Measurements from ENCODE around the gene ADD3. TPM values are rescaled to one million over a fixed set of nuclear protein-coding genes. Genes with fewer than 3 reads are reported as not detected.

Gene ADD3
- total RNA-seq, 1 donor from 2014 or later, result 40.3 TPM

DNA sequence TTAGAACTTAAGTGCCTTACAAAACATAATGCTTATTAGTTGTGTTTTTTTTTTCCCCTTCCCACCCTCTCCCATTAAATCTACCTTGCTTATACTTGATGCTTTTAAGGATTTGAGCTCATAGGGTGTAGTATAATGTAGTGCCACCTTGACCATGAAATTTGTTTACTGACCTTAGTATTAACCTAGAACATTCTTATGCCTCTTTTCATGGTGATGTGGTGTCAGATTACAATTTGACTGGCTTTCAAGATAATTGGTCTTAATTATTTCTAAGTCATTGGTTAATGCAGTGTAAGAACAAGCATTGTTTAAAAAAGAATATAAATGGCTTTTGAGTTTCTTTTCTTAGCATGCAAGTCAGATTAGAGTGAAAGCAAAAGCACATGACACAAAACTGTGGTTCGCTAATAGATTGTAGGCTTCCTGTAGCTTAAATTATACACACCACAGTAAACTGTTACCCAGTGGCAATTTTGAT is 61.8 kb downstream of the ADD3 start:
- ATAC-seq, result peak; percentile 22

DNA sequence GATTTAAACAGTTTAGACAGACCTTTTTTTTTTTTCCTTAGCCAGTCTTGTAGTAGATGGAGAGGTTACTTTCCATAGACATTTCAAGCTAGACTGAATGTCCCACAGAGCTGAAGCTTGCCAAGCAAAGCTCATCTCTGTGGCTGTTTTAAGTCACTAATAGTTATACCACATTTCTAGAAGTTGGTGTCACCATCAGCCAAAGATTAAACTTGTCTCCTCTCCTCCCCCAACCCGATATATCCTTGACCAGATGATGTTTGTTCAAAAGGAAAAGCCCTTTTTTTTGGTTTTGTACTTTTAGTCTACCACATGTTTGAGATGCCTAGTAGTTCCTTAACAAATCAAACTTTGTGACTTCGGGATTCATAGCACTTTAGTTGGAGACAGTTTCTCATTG is 66.1 kb downstream of the ADD3 start:
- ATAC-seq, result no peak

DNA sequence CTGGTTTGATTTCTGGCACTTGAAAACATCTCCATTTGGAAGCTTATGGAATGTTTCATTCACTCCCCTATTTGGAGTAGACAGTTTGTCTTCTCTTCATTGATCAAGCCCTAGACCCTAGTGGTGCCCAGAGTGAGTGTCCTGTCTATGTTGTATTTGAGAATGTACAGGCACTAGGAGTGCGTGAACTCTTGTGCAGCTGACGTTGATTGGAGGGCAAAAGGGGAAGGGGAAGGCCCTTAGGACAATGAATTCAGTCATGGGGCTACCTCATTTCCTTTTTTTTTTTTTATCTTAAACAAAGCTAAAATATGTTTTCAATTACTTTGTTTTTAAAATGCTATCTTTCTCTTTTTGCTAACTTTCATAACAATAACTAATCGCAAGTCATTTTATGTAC is 66.5 kb downstream of the ADD3 start:
- no peak for ATAC-seq

DNA sequence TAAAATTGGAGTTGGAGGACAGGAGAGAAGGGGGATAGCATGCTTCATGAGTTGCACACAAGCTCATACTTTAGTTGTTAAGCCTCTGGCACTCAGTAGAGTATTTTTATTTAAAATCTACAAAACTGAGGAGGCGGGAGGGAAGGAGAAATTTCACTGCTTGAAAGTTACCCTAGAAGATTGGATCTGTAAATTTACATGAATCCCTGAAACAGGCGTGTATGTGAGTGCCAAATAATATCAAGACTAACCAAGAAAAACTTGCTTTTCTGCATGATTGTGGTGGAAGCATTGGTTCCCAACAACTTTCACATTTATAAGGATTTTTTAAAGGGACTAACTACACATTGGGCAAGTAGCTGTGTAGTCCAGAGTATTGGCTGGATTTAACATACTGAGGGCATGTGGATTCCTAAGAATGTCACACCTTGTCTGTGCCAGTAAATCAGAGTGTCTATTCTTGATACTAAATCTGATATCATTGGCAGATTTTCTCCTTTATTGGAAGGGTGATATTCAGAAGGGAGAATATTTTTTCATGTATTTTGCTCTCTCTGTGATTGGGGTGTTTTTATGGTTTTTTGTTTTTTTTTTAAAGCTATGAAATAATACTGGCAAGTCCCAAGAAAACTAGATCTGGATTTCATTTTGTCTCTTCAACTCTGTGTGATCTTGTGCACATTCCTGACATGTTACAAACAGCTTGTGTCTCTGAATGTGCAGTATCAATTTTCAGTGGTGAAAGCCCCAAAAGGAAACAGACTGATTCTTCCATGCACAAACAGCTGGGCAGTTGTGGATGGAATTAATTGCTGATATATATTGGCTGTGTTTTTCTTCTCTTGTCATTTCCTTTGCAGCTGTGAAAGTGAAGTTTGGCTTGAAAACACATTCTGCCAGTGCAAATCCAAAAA is 67.2 kb downstream of the ADD3 start:
- no peak for ATAC-seq

DNA sequence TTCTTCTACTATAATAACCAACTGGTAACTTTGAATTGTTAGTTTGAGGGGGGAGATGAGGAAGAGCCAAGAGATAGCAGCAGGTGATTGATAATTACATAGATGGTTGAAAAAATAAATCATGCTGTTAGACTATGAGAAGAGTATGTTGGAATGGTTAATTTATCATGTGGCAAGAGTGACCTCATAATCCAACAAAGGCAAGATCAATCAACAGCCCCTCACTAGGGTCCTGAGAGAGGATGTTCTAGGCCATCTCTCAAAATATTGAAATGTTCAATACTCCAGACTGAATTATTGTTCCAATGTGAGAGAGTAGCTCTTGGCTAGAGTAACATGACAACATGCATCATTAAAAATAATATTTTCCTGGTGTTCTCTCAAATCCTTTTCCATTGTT is 67.9 kb downstream of the ADD3 start:
- no peak for ATAC-seq

DNA sequence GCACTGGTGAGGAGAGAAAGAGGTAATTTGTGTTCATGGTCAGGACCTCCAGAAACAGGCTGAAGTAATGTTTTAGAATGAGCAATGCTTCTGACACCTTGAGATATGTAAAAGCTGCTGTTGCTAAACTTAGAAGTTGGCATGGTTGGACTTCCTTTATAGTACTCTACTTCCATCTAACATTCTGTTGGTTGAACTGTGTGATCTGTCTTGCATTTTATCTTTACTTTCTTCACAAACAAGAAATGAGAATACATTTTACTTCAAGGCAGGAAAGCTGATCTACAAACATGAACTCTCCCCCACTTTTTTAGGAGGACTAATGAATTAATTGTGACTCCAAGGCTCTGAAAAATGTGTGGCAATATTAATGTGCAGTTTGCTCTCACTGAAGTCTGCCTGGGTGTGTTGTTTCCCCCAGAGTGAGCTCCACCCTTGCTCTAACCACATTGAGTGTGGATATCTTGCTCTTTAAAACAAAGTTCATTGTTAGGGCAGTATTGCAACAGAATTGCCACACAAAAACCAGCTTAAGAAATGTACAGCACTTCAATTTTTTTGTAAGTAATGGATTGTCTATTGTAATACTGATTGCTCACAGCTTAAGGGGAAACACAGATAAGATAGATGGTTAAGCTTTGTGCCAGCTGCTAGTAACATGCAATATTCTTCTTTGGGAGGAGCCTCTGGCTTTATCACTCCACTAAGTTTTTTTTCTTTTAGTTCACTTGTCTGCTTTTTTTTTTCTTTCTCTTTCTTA is 69.0 kb downstream of the ADD3 start:
- peak; percentile 97 for ATAC-seq

DNA sequence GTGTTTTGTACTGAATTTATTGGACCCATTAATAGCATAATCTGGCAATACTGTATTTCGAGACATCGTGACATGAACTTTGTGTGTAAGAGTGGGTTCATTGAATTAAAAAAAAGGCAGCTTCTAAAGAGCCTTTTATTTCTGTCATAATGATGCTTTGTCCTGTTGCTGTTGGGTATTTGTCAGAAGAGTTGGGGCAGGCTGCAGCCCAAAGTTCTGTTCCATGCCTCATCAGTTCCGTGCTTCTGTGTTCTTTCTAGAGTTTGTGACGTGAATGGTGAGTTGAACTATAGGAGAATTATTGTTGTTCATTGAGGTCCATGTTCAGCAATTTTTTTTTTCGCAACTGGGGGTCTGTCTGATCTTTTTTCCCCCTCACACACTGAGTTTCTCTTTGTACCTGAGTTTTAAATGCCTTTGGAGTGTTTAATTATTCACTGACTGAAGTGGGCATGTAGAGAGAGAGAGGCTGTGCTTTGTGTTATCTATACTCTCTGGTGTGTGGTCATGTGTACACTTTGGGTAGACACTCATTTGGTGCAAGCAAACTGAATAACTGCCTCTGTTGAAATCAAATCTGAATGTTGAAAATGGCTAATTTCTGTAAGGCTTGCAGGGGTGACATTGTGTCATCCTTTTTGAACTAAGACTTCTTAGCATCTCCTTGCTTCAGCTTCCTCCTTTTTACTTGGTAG is 69.8 kb downstream of the ADD3 start:
- ATAC-seq, result no peak

DNA sequence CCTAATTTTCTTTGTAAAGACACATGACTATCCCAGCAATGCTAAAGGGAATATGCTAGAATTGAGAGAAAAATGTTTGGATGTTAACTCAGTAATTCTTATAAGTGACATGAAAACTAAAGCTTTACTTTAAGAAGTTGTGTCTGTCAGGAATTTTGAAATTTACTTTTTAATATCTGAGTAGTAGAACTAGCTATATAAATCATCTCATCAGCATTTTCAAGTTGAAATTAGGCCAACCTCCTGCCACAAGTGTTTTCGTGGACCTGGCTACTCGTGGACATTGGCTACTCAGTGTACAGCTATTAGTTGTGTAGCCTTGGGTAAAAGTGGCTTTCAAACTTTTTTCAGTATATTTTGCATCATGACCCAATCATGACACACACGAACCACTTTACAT is 70.5 kb downstream of the ADD3 start:
- ATAC-seq, result no peak

DNA sequence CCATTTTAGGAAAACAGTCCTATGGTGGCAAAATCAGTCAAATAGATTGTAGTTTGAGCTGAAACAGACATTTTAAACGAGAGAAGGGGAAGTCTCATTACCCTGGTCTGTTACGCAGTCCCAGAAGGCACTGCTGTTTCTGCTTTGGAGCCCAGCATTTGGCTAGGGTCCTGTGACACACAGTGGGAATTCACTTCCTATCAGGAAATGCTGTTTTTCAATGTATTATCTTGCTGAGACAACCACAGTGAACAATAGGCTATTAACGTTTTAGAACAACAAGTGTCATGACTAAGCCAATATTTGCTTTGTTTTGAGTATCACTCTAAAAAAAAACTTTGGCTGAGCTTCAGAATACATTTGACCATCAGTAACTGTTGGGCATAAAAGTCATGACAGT is 74.1 kb downstream of the ADD3 start:
- ATAC-seq, result peak; percentile 41

DNA sequence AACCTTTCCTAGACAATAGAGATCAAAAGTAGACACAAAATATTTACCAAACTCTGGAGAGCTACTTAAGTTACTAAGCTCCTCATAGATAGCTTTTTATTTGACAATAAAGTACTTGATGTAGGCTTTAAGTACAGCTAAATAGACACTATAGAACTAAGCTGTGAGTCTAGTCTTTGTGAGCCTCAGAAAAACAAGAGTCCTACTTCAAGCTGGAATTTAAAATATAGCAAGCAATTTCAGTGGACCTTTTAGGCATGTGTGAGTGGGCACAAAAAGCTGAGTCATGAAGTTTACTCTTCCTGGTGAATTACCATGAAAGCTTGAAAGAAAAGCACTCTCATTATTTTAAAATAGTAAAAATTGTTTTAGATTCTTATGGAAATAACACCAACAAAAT is 76.1 kb downstream of the ADD3 start:
- ATAC-seq, result no peak

DNA sequence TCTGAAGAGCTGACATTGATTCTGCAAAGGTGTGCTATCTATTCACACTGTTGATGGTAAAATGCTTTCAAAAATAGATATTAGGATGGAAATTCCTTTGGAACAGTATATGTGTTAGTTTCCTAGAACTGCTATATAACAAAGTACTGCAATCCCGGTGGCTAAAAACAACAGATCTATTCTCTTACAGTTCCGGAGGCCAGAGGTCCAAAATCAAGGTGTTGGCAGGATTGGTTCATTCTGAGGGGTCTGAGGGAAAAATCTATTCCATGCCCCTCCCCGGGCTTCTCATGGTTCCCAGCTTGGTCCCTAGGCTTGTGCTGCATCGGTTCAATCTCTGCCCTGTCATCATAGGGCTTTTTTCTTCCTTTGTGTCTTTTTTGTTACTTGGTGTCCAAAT is 79.9 kb downstream of the ADD3 start:
- no peak for ATAC-seq

DNA sequence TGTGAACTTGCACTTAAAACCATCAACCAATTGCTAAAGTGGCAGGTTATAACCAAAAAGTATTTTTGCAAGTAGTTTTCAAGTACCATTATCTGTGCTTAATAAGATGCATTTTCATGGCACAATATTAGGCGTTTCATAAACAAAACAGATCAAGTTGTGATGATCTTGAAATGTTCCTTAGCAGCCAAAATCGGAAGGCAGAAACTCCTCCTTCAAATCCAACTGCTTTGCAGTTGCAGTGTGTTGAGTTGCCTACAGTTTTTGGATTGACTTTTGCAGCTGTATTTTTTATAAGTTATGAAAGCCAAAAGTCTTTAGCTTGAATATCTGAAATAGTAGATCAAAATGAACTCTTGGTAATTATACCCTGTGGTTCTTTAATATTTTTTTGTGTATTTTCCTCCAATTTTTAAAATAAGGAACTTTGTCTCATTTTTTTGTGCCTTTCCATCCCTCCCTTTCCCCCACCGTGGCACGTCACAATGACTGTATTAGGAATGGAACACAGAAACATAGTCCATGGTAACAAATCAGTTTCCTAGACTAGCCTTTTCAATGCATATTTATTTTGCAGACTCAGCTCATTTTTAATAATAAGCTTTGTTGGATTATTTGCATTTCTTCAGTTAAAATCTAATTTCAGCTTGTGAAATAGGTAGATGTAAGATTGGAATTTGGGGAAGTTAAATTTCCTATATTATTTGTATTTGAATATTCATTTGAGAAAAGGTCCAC is 80.8 kb downstream of the ADD3 start:
- no peak for ATAC-seq

DNA sequence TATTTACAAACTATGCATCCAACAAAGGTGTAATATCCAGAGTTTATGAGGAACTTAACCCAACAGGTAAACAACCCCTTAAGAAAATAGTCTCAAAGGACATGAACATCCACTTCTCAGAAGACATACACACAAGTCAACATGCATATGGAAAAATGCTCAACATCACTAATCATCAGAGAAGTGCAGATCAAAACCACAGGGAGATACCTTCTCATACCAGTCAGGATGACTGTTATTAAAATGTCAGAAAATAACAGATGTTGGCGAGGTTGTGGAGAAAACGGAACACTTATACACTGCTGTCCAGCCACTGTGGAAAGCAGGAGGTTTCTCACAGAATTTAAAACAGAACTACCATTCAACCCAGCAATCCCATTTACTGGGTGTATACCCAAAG is 84.0 kb downstream of the ADD3 start:
- no peak for ATAC-seq

DNA sequence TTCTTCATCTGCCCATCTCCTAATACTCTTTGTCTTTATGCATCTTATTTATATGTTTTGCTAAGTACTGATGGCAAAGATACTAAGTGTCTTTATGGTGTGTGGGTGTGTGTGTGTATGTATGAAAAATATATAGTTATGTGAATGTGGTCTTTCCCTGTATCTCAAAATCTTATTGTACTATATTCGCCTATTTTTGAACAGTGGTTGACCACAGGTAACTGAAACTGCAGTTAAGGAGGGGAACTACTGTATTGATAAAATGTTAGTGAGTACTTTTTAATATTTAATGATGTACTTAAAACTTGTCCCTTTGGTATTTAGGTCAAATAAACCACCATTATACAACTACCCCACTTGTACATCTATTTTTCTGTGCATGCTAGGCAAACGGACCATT is 85.9 kb downstream of the ADD3 start:
- ATAC-seq, result no peak

DNA sequence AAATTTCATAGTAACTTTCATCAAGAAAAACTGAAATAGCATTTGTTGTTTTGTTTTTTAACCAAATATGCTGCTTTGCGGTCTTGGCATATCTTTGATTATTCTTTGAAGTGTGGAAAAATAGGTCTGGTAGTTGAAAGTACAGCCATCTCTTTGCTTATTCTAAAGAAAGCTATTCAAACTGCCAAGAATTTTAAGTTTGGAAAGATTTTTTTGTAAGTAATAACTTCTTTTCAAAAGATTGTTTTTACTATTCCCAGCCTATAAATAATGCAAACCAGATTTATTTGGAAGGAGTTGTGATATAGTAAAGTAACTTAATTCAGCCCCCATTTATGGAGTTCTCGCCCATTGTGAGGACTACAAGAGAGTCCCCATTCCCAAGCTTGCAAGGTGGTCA is 87.0 kb downstream of the ADD3 start:
- no peak for ATAC-seq

DNA sequence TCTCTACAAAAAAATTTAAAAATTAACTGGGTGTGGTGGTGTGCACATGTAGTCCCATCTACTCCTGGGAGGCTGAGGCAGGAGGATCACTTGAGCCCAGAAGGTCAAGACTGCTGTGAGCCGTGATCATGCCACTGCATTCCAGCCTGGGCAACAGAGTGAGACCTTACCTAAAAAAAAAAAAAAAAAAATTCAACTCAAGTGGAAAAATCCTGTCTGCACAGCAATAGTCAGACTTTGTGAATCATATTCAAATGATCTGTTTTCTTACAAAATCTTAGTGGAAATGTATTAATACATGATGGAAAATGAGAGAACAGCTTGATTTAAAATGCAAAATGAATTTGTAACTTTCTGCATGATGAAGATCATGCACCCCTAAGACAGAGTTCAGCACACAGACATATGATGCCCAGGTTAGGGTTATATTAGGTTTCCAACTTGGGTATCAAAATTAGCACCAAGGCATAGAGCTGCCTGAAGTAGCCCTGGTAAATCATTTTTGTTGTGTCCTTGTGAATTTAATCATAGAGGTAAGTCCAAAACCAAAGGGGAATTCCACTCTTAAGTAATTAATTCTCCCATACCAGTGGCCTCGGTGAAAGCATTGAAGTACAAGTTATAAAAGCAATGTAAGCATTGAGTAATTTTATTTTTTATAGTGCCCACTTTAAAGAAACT is 93.8 kb downstream of the ADD3 start:
- no peak for ATAC-seq

DNA sequence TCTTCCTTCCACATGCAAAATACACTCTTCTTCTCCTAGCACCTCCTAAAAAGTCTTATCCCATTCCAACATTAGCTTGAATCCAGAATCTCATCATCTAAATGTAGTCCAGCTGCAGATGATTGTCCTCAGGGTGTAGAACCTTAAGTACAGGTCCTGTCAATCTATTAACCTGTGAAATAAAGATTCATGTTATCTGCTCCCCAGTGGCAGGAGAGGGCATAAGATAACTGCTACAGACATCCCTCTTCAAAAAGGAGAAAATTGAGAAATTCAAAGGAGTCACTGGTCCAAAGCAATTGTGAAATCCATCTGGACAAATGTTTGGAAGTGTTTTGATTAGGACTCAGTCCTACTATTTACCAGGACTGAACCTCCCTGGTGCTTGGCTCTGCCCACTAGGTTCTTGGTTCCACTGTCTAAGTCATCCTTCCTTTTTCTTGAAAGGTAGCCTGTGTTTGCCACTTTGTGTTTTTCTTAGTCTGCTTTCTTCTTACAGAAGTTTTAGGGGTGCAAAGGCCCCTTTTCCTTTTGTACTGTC is 96.2 kb downstream of the ADD3 start:
- no peak for ATAC-seq

DNA sequence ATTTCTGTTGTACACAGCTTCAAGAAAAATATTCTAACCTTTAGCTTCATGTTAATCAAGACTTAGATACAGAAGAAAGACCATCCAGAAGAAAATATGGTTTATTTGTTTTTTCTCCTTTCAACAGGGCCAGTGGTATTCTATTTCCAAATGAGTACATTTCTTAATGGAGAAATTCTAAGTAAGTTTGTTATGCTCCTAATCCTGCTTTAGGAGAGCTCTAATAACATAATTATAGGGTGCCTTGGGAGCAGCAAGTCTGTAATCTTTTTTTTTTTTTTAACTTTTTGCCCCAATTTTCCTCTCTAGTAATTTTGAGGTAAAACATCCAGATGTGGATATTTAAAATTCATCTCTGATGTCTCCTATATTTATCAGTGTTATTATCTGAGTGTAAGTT is 98.1 kb downstream of the ADD3 start:
- ATAC-seq, result no peak

DNA sequence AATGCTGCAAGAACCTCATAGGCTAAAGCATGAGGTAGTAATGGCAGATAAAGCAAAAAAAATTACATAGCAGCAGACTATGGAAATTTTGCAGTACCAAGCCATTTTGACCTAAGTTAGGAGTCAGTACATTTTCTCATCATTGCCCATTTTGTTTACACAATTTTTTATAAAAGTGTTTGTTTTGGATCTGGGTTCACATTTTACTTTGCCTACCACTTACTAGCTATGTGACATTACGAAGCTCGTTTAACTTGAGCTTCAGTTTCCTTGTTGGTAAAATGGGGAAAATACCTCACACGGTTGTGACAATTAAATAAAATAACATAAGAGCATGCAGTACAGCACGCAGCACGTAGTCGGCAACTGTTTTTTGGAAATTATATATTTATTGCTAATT is 99.6 kb downstream of the ADD3 start:
- ATAC-seq, result no peak

DNA sequence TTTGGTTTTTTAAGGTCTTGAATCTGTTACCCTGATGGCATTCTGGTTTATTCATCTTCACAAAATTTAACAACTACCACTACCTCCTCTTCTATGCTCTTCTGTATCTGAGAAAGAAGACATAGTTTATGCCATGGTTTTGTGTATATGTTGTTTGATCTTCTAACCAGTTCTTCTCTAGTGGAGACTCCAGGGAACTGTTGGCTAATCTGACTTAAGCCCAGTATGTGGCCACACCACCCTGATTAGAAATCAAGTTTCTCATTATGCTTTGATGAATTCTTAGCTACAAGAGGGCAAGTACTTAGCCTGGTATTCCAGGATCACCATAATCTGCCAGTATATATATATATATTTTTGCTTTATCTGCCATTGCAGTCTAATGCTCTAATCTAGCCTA is 100.1 kb downstream of the ADD3 start:
- ATAC-seq, result no peak

DNA sequence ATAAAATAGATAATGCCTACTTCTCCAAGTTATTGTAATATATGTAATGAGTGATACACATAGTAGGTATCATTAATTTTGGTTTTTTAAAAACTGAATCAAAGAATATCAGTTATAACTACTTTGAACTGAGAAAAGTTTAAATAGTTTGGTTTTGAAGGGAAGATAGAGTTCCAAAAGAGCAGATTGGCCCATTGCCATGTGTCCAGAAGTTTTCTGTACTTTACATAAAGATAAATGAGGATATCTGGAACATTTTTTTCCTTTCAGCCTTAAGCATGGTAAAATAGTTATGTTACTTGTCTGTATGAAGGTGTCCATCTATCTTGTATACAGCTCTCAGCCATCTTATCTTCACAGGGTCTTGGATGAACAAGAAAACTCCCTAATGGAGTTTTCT is 101.7 kb downstream of the ADD3 start:
- ATAC-seq, result no peak

DNA sequence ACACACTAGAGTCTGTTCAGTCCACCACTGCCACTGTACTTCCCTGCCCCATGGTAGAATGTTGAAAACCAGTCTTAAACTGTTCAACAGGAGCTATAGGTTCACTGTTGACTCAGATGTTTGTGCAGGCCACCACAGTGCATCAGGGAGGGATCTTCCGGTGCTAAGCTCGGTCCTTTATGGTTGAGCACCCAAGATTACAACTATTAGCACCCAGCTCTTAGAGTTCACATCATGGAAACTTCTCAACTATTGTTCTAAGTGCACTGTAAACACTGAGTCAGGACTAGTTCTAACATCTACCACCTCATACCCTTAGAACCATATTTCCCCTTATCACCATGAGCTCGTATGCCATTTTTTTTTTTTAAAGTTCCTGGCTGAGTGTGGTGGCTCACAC is 102.6 kb downstream of the ADD3 start:
- ATAC-seq, result peak; percentile 48

Measured in esophagus mucosa (tissue), 1 donor.